Psoas muscle (tissue), 8 donors: Measurements from ENCODE around the gene PNMA6E. TPM values are rescaled to one million over a fixed set of nuclear protein-coding genes. Genes with fewer than 3 reads are reported as not detected.

Experiments
- ATAC-seq, 4 donors: fragments of 200-7000 bp; cut with Tn5 transposase; one replicate each; pipeline ENCODE4 v1.9.1; 2020; ENCODE audit warnings: moderate library complexity in 3 of 4, mild to moderate bottlenecking in 2 of 4
- DNase-seq, 2 donors: peaks; one replicate each; pipeline ENCODE4 v3.0.0-alpha.2; 2020
- H3K27ac ChIP-seq: fragments of 200-600 bp; one replicate; pipeline ENCODE4 v1.8.0; 2022
- H3K27me3 ChIP-seq, 3 donors: fragments of 200-600 bp in 1 of 3; one replicate each; pipeline versions ENCODE4 v1.6.1 to v1.8.0; 2013 to 2022; ENCODE audit warnings: low read length in 2 of 3, mild to moderate bottlenecking in 2 of 3, moderate library complexity in 1 of 3; ENCODE audit not compliant: insufficient read depth in 3 of 3
- H3K36me3 ChIP-seq, 2 donors: fragments of 200-600 bp in 1 of 2; one replicate each; pipeline versions ENCODE4 v1.6.1 to v1.8.0; 2013 to 2022; ENCODE audit warnings: low read depth in 1 of 2, mild to moderate bottlenecking in 1 of 2, moderate library complexity in 1 of 2; ENCODE audit not compliant: insufficient read depth in 1 of 2
- H3K4me1 ChIP-seq: fragments of 200-600 bp; one replicate; pipeline ENCODE4 v1.8.0; 2022
- H3K4me3 ChIP-seq: fragments of 200-600 bp; one replicate; pipeline ENCODE4 v1.8.0; 2022; ENCODE audit warnings: mild to moderate bottlenecking
- H3K9me3 ChIP-seq: fragments of 200-600 bp; one replicate; pipeline ENCODE4 v1.8.0; 2022
- CTCF ChIP-seq: fragments of 200-600 bp; IDR thresholded peaks from one replicate; pipeline ENCODE4 v1.8.0; 2022; ENCODE audit warnings: antibody characterized with exemption
- WGBS, 3 donors: extraction: QIAGEN DNeasy Blood & Tissue Kit; methylation state at CpG; one replicate each; pipeline versions ENCODE4 v1.1.6 to v1.1.7; 2013; 5-methylcytosine and 5-hydroxymethylcytosine counted together
- intact Hi-C, 2 donors: fragments of 100-400 bp; cut with DNase I; formaldehyde crosslinking; loops; one replicate each; pipeline versions ENCODE4 v1.11.0 to v1.14.2; 2022
- polyA plus RNA-seq, 3 donors: library from polyadenylated mRNA; stranded (reverse); fragments of 200-250 nt; gene quantifications; one replicate each; pipeline ENCODE4 v1.2.3, GENCODE V29; 2013
- total RNA-seq, 4 donors: library from RNA; stranded (reverse); fragmentation: NEBNext Ultra II Directional in 2 of 4; extraction: Animal tissue kit (Norgen Biotek cat#: 25700) in 2 of 4; gene quantifications; one replicate each; pipeline versions ENCODE4 v1.2.1 to v1.2.4, GENCODE V29; 2021 to 2023
- donor health status: healthy with polysubstance abuse.
- donor health status: DM: no; HTN: no; CAD: no; lungs with moderate emphysema.
- donor health status: Bipolar disorder and iron deficiency.
- donor health status: healthy.
- donor health status: DM: yes; HTN: yes; CAD: no.
- donor health status: DM: no; HTN: no; CAD: no.
- donor health status: DM: no; HTN: no; CAD: no.
- donor health status: DM: yes; HTN: yes; CAD: no.

PNMA6E gene
- total and polyA plus RNA-seq, 7 donors: not detected

- H3K27me3 ChIP-seq: no peaks in the 10 kb centered on the region
- DNase-seq: no peak
- no peak overlapping the region for H3K27ac ChIP-seq
- H3K4me1 ChIP-seq: no peaks in the 10 kb centered on the region
- no peak overlapping the region for H3K4me3 ChIP-seq
- WGBS, 3 donors: 73 to 84% (median 78%) methylated on average over 12 to 13 of the region's 13 CpGs
- no peak for ATAC-seq
- intact Hi-C loops: no loop called here
- H3K36me3 ChIP-seq: no peaks in the 10 kb centered on the region
- TF ChIP-seq CTCF: no peak
- H3K9me3 ChIP-seq: no peaks in the 10 kb centered on the region
Measured at GRCh38 chrX:153379971-153380581, 21.1 kb downstream of the PNMA6E start.

DNA sequence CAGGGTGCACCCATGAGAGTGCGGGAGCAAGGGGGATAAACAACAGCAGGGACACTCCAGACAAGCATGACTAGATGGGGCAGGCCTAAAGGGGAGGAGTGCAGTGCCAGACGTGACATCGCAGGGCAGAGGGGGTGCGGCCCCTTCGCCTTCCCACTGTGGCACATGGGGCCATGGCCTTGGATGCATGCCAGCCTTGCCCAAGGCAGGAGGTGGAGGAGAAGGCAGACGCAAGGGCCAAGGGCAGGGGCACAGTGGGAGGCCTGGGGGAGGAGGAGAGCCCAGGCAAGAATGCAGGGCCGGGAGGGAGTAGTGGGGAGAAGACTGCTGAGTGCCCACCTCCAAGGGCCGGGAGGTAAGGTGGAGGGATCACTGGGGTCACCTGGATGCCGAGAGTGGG is 21.6 kb downstream of the PNMA6E start:
- Histone ChIP-seq H3K27me3 (no peaks in the 10 kb centered on the region), H3K27ac (no peak overlapping the region), H3K4me1 (no peaks in the 10 kb centered on the region), H3K36me3 (no peaks in the 10 kb centered on the region), H3K4me3 (no peak overlapping the region), H3K9me3 (no peaks in the 10 kb centered on the region)
- intact Hi-C loops: no loop called here
- TF ChIP-seq CTCF: no peak
- no peak for DNase-seq
- 80 to 86% (median 82%) methylated on average over 4 to 9 of the region's 9 CpGs for WGBS, 3 donors
- ATAC-seq: no peak

DNA sequence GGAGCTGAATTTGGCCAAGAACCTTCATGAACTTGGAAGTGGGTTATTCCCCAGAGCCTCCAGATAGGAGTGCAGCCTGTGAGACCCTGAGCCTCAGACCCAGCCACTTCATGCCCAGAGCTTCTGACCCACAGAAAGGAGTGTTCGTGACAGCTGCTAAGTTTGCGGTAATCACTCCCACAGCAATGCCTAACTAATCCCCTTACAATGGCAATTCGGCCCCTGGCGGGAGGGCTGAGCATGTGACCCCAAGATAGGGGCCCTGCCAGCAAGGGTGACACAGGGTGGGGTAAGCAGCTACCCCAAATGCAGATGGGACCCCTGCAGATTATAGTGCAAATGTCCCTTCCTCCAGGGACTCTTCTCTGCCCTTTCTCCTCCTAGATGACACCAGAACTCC is 22.5 kb downstream of the PNMA6E start:
- Histone ChIP-seq H3K9me3 (no peaks in the 10 kb centered on the region), H3K27me3 (no peaks in the 10 kb centered on the region), H3K4me3 (no peak overlapping the region), H3K27ac (no peak overlapping the region), H3K36me3 (no peaks in the 10 kb centered on the region), H3K4me1 (no peaks in the 10 kb centered on the region)
- intact Hi-C loops: no loop called here
- no peak for TF ChIP-seq CTCF
- ATAC-seq (no peak), DNase-seq (no peak)
- WGBS, 3 donors: 56 to 68% (median 60%) methylated on average over 3 to 4 of the region's 4 CpGs

GRCh38 chrX:153377727-153378126 is 23.4 kb downstream of the PNMA6E start:
- Histone ChIP-seq H3K4me1 (no peaks in the 10 kb centered on the region), H3K4me3 (no peak overlapping the region), H3K36me3 (no peaks in the 10 kb centered on the region), H3K9me3 (no peaks in the 10 kb centered on the region), H3K27ac (no peak overlapping the region), H3K27me3 (no peaks in the 10 kb centered on the region)
- intact Hi-C loops: no loop called here
- DNase-seq: no peak
- ATAC-seq: no peak
- 71 to 100% (median 93%) methylated on average over 3 of the region's 3 CpGs for WGBS, 3 donors
- TF ChIP-seq CTCF: no peak

- Histone ChIP-seq H3K4me3 (no peak overlapping the region), H3K36me3 (no peaks in the 10 kb centered on the region), H3K27ac (no peak overlapping the region), H3K4me1 (no peaks in the 10 kb centered on the region), H3K27me3 (peaks cover 0 to 13% (median 0%) of the 10 kb centered on the region in 3 donors), H3K9me3 (no peaks in the 10 kb centered on the region)
- 80 to 92% (median 85%) methylated on average over 5 of the region's 5 CpGs for WGBS, 3 donors
- ATAC-seq (no peak), DNase-seq (no peak)
- intact Hi-C loops: no loop called here
- TF ChIP-seq CTCF: no peak
Measured at GRCh38 chrX:153375571-153375970, 25.6 kb downstream of the PNMA6E start.
